Erythroblast (primary cell): ENCODE results near the gene BPIFB2.

Source experiments
- GATA1 ChIP-seq: IDR thresholded peaks from 2 replicates; pipeline ENCODE4 v1.6.1; 2011; ENCODE audit warnings: low read depth, mild to moderate bottlenecking, control low read depth, low read length, moderate library complexity
- POLR2A ChIP-seq: IDR thresholded peaks from 2 replicates; pipeline ENCODE4 v1.6.1; 2011; ENCODE audit warnings: mild to moderate bottlenecking, low read length

GRCh38 chr20:33000802-33001466, 6.6 kb upstream of the BPIFB2 start:
- TF ChIP-seq POLR2A (no peak), GATA1 (no peak)
